Measurements from ENCODE around the gene SPEF2. TPM values are rescaled to one million over a fixed set of nuclear protein-coding genes. Genes with fewer than 3 reads are reported as not detected.

Gene SPEF2
- total RNA-seq, 2 experiments from 2014 or later: 3.2 TPM

GRCh38 chr5:35780236-35780635, 162.6 kb downstream of the SPEF2 start:
- TF ChIP-seq CTCF (IDR thresholded peaks at IDR 0.05): no peak
- H3K27ac Mint-ChIP-seq: peak overlapping the region; percentile 90
- H3K9me3 ChIP-seq (ENCODE audit: control insufficient read depth in 1 of 2, insufficient read depth in 1 of 2, low read length in 2 of 2): no peaks in the 10 kb centered on the region
- peak overlapping the region; percentile 67 for H3K4me3 Mint-ChIP-seq
- H3K9me3 Mint-ChIP-seq: no peaks in the 10 kb centered on the region
- DNase-seq: peak; percentile 18 to 80 (median 44)
- CTCF ChIA-PET: interaction anchor here (1.2 to 8.2 kb wide), 6 partner anchors 23 to 162 kb away, joined by 3 to 79 read pairs (median 6); partner anchors contain the start of gene SPEF2
- H3K27ac ChIP-seq (ENCODE audit: low read depth in 1 of 2, low read length in 2 of 2): peak overlapping the region; percentile 43 to 58
- intact Hi-C loops (cut with DNase I, micrococcal nuclease): loop anchor here in 1 of 2 experiments (2.0 kb wide), 1 partner anchor 17 kb away; no protein-coding TSS in a partner anchor
- peak overlapping the region; percentile 1 for H3K4me3 ChIP-seq (ENCODE audit: low read length)
- no peaks in the 10 kb centered on the region for H3K27me3 ChIP-seq (ENCODE audit: control insufficient read depth in 1 of 2, insufficient read depth in 2 of 2, low read length in 2 of 2)
- peaks cover 39% of the 10 kb centered on the region for H3K4me1 ChIP-seq (ENCODE audit: insufficient read depth, low read length)
- ATAC-seq (ENCODE audit: poor library complexity): peak; percentile 71
- H3K36me3 Mint-ChIP-seq (ENCODE audit: low read depth): no peaks in the 10 kb centered on the region
- peaks cover 78% of the 10 kb centered on the region for H3K4me1 Mint-ChIP-seq (ENCODE audit: low read depth)
- no peaks in the 10 kb centered on the region for H3K27me3 Mint-ChIP-seq
- POLR2A ChIA-PET: interaction anchor here (0.7 to 11.8 kb wide), 24 partner anchors 9 to 144 kb away, joined by 3 to 384 read pairs (median 6); partner anchors contain the start of gene IL7R
- no peaks in the 10 kb centered on the region for H3K36me3 ChIP-seq (ENCODE audit: insufficient read depth, low read length)

DNA sequence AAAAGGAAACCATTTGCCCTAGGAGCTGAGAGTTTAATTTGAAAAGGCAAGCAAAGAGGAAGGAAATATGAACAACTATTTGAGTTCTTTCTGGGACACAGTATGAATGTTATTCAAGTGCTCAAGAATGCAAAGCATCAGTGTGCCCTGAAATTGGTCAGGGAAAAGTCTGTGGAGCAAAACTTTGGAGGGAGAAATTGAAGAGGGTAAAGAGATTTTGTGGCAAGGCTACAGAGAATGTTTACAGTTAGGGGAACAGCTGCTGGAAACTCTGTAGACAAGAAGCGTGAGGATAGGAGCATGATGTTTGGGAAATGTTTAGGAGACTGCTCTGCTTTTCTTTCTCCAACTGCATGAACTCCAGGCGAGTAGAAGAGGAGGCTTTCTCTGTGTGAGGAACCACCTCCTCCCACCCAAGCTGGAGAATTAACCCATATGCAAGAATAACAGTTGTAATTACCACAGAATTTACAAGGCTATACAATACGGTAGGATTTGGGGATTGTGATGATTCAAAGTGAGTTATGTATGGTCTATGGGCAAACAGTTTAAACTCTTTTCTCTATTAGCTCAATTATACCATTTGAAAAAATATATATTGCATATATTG, 163.6 kb downstream of the SPEF2 start:
- ATAC-seq (ENCODE audit: poor library complexity): no peak
- peak overlapping the region; percentile 78 for H3K4me3 Mint-ChIP-seq
- no peak for TF ChIP-seq CTCF (IDR thresholded peaks at IDR 0.05)
- ChIA-PET POLR2A (interaction anchor here (0.7 to 11.8 kb wide), 22 partner anchors 8 to 143 kb away, joined by 3 to 384 read pairs (median 7); partner anchors contain the start of gene IL7R), CTCF (interaction anchor here (1.0 to 8.2 kb wide), 6 partner anchors 9 to 164 kb away, joined by 3 to 79 read pairs (median 5); partner anchors contain the start of gene SPEF2)
- no peaks in the 10 kb centered on the region for H3K27me3 ChIP-seq (ENCODE audit: control insufficient read depth in 1 of 2, insufficient read depth in 2 of 2, low read length in 2 of 2)
- no peaks in the 10 kb centered on the region for H3K9me3 ChIP-seq (ENCODE audit: control insufficient read depth in 1 of 2, insufficient read depth in 1 of 2, low read length in 2 of 2)
- H3K4me1 Mint-ChIP-seq (ENCODE audit: low read depth): peaks cover 85% of the 10 kb centered on the region
- peaks cover 47% of the 10 kb centered on the region for H3K4me1 ChIP-seq (ENCODE audit: insufficient read depth, low read length)
- H3K27ac ChIP-seq (ENCODE audit: low read depth in 1 of 2, low read length in 2 of 2): peak overlapping the region; percentile 43 to 58
- peak overlapping the region; percentile 1 for H3K4me3 ChIP-seq (ENCODE audit: low read length)
- no peak for DNase-seq
- H3K36me3 ChIP-seq (ENCODE audit: insufficient read depth, low read length): no peaks in the 10 kb centered on the region
- no peaks in the 10 kb centered on the region for H3K27me3 Mint-ChIP-seq
- peak overlapping the region; percentile 90 for H3K27ac Mint-ChIP-seq
- intact Hi-C loops (cut with DNase I, micrococcal nuclease): loop anchor here in 1 of 2 experiments (1.0 to 2.0 kb wide), 2 partner anchors 16 to 78 kb away; no protein-coding TSS in a partner anchor
- H3K9me3 Mint-ChIP-seq: no peaks in the 10 kb centered on the region
- H3K36me3 Mint-ChIP-seq (ENCODE audit: low read depth): no peaks in the 10 kb centered on the region

DNA sequence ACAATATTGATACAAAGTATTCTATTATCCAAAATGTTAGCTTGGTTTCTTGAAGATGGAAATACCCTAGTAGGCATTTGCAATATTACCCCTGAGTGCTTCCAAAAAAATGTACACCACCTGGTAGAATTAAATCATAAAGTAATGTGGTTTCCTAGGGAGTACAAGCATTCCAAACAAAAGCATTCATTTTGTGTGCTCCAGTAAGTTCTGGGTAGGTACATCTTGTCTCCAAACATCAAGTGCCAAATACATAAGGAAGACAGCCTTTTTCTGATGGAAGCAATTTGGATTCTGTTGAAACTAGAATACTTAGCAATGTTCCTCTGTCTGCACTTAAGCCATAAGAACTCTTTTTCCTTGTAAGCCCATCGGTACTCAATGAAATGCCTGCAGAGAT, 165.9 kb downstream of the SPEF2 start:
- ATAC-seq (ENCODE audit: poor library complexity) (no peak), DNase-seq (no peak)
- peaks cover 84% of the 10 kb centered on the region for H3K4me1 Mint-ChIP-seq (ENCODE audit: low read depth)
- intact Hi-C loops (cut with DNase I, micrococcal nuclease): no loop called here
- Histone ChIP-seq H3K9me3 (ENCODE audit: control insufficient read depth in 1 of 2, insufficient read depth in 1 of 2, low read length in 2 of 2) (no peaks in the 10 kb centered on the region), H3K4me3 (ENCODE audit: low read length) (no peak overlapping the region), H3K27ac (ENCODE audit: low read depth in 1 of 2, low read length in 2 of 2) (no peak overlapping the region), H3K27me3 (ENCODE audit: control insufficient read depth in 1 of 2, insufficient read depth in 2 of 2, low read length in 2 of 2) (no peaks in the 10 kb centered on the region), H3K4me1 (ENCODE audit: insufficient read depth, low read length) (peaks cover 48% of the 10 kb centered on the region), H3K36me3 (ENCODE audit: insufficient read depth, low read length) (no peaks in the 10 kb centered on the region)
- no peaks in the 10 kb centered on the region for H3K36me3 Mint-ChIP-seq (ENCODE audit: low read depth)
- ChIA-PET CTCF (interaction anchor here (1.0 kb wide), 1 partner anchor 37 kb away, joined by 3 read pairs; no protein-coding TSS in a partner anchor), POLR2A (interaction anchor here (0.5 to 11.8 kb wide), 6 partner anchors 11 to 97 kb away, joined by 3 to 384 read pairs (median 5); partner anchors contain the start of gene IL7R)
- no peaks in the 10 kb centered on the region for H3K27me3 Mint-ChIP-seq
- H3K27ac Mint-ChIP-seq: no peak overlapping the region
- H3K9me3 Mint-ChIP-seq: no peaks in the 10 kb centered on the region
- H3K4me3 Mint-ChIP-seq: no peak overlapping the region
- TF ChIP-seq CTCF (IDR thresholded peaks at IDR 0.05): no peak
